DOHH2 (cell line): ENCODE data around the gene APOH.

ENCODE experiments used
- H3F3A ChIP-seq: fragments of 200-600 bp; sonication (generic), shearing (Covaris generic); 2 replicates; pipeline ENCODE4 v1.6.0; 2016; ENCODE audit warnings: antibody characterized with exemption, mild to moderate bottlenecking; ENCODE audit not compliant: control insufficient read depth, insufficient read depth
- H3K27ac ChIP-seq: fragments of 200-600 bp; sonication (generic); 2 replicates; pipeline ENCODE4 v1.5.1; 2014; ENCODE audit warnings: low read depth, mild to moderate bottlenecking, low read length, moderate library complexity
- H3K27me3 ChIP-seq: fragments of 200-600 bp; sonication (generic); 2 replicates; pipeline ENCODE4 v1.6.1; 2014; ENCODE audit warnings: mild to moderate bottlenecking, low read length, mixed read lengths; ENCODE audit not compliant: control insufficient read depth
- H3K36me3 ChIP-seq: fragments of 200-600 bp; sonication (generic); 2 replicates; pipeline ENCODE4 v1.6.1; 2014; ENCODE audit warnings: mild to moderate bottlenecking, low read length, moderate library complexity, mixed read lengths; ENCODE audit not compliant: control insufficient read depth
- H3K4me1 ChIP-seq: fragments of 200-600 bp; sonication (generic); 2 replicates; pipeline ENCODE4 v1.6.1; 2014; ENCODE audit warnings: mild to moderate bottlenecking, low read length, mixed read lengths; ENCODE audit not compliant: control insufficient read depth
- H3K4me2 ChIP-seq: fragments of 200-600 bp; sonication (generic); 2 replicates; pipeline ENCODE4 v1.6.0; 2014; ENCODE audit warnings: mild to moderate bottlenecking, low read length, moderate library complexity
- H3K4me3 ChIP-seq: fragments of 200-600 bp; sonication (generic); 2 replicates; pipeline ENCODE4 v1.5.1; 2014; ENCODE audit warnings: mild to moderate bottlenecking, low read length, mixed read lengths
- H3K79me2 ChIP-seq: fragments of 200-600 bp; sonication (generic); 2 replicates; pipeline ENCODE4 v1.6.1; 2014; ENCODE audit warnings: mild to moderate bottlenecking, low read length, mixed read lengths; ENCODE audit not compliant: control insufficient read depth
- H3K9me2 ChIP-seq: fragments of 200-600 bp; sonication (generic); replicated peaks from 2 replicates; pipeline ENCODE4 v1.6.1; 2014; ENCODE audit warnings: mild to moderate bottlenecking, low read length, mixed read lengths; ENCODE audit not compliant: control insufficient read depth
- H3K9me3 ChIP-seq: fragments of 200-600 bp; sonication (generic); 2 replicates; pipeline ENCODE4 v1.6.1; 2014; ENCODE audit warnings: antibody characterized with exemption, low read length, mixed read lengths; ENCODE audit not compliant: control insufficient read depth, insufficient read depth
- H4K20me1 ChIP-seq: fragments of 200-600 bp; sonication (generic); 2 replicates; pipeline ENCODE4 v1.6.0; 2014; ENCODE audit warnings: low read depth, mild to moderate bottlenecking, antibody characterized with exemption, low read length, moderate library complexity; ENCODE audit not compliant: control insufficient read depth, insufficient read depth
- EZH2phosphoT487 ChIP-seq: fragments of 200-600 bp; sonication (generic); IDR thresholded peaks from 2 replicates; pipeline ENCODE4 v1.6.1; 2017; ENCODE audit warnings: borderline replicate concordance, mild to moderate bottlenecking, antibody characterized with exemption, low read length, moderate library complexity, mixed read lengths
- TF ChIP-seq, protein P1 (sequence below): fragments of 200-600 bp; sonication (generic); IDR thresholded peaks from one replicate; pipeline ENCODE4 v1.5.1; 2014; ENCODE audit warnings: antibody characterized with exemption, mild to moderate bottlenecking, low read depth, low read length; ENCODE audit not compliant: poor library complexity, severe bottlenecking

APOH gene

DNA sequence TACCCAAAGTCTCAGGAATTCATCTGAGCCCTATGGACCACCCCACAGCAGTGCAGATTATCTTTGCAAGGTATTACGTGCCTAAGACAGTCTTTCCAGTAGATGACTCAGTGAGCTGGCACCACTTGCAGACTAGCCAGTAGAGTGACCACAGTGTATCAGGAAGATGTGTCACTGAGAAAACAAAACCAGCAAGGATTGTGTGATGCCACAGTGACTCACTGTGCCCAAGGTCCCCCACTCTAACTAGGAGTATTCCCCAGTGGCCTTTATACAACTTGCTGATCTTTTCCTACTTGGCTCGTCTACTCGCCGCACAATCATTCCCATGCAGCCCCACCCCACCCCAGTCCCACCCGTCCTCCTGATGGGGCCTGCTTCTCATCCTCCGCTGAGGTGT, 46.4 kb upstream of the APOH start:
- no peaks in the 10 kb centered on the region for H4K20me1 ChIP-seq
- no peaks in the 10 kb centered on the region for H3K79me2 ChIP-seq
- no peak overlapping the region for H3K4me2 ChIP-seq
- H3K4me3 ChIP-seq, result no peak overlapping the region
- no peak for TF ChIP-seq EZH2phosphoT487
- TF ChIP-seq, protein P1, sequence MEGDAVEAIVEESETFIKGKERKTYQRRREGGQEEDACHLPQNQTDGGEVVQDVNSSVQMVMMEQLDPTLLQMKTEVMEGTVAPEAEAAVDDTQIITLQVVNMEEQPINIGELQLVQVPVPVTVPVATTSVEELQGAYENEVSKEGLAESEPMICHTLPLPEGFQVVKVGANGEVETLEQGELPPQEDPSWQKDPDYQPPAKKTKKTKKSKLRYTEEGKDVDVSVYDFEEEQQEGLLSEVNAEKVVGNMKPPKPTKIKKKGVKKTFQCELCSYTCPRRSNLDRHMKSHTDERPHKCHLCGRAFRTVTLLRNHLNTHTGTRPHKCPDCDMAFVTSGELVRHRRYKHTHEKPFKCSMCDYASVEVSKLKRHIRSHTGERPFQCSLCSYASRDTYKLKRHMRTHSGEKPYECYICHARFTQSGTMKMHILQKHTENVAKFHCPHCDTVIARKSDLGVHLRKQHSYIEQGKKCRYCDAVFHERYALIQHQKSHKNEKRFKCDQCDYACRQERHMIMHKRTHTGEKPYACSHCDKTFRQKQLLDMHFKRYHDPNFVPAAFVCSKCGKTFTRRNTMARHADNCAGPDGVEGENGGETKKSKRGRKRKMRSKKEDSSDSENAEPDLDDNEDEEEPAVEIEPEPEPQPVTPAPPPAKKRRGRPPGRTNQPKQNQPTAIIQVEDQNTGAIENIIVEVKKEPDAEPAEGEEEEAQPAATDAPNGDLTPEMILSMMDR, result no peak
- H3K9me3 ChIP-seq, result no peaks in the 10 kb centered on the region
- no peaks in the 10 kb centered on the region for H3F3A ChIP-seq
- no peak overlapping the region for H3K27ac ChIP-seq
- H3K36me3 ChIP-seq, result no peaks in the 10 kb centered on the region
- H3K9me2 ChIP-seq, result no peaks in the 10 kb centered on the region
- H3K27me3 ChIP-seq, result no peaks in the 10 kb centered on the region; the same call in 1 of the 2 replicates
- no peaks in the 10 kb centered on the region for H3K4me1 ChIP-seq

DNA sequence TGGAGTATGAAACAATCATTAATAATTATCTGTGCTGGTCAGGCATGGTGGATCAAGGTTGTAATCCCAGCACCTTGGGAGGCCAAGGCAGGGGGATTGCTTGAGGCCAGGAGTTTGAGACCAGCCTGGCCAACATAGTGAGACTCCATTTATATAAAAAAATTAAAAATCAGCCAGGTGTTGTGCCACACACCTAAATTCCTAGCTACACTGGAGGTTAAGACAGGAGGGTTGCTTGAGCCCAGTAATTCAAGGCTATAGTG, 44.3 kb upstream of the APOH start:
- Histone ChIP-seq H3K4me2 (no peak overlapping the region), H3K4me1 (no peaks in the 10 kb centered on the region), H3K9me2 (no peaks in the 10 kb centered on the region), H3K4me3 (no peak overlapping the region), H3K27ac (no peak overlapping the region), H3K36me3 (no peaks in the 10 kb centered on the region), H3F3A (no peaks in the 10 kb centered on the region), H3K27me3 (no peaks in the 10 kb centered on the region; the same call in 1 of the 2 replicates), H4K20me1 (no peaks in the 10 kb centered on the region), H3K79me2 (no peaks in the 10 kb centered on the region), H3K9me3 (no peaks in the 10 kb centered on the region)
- TF ChIP-seq EZH2phosphoT487, result no peak
- TF ChIP-seq, protein P1, result no peak

DNA sequence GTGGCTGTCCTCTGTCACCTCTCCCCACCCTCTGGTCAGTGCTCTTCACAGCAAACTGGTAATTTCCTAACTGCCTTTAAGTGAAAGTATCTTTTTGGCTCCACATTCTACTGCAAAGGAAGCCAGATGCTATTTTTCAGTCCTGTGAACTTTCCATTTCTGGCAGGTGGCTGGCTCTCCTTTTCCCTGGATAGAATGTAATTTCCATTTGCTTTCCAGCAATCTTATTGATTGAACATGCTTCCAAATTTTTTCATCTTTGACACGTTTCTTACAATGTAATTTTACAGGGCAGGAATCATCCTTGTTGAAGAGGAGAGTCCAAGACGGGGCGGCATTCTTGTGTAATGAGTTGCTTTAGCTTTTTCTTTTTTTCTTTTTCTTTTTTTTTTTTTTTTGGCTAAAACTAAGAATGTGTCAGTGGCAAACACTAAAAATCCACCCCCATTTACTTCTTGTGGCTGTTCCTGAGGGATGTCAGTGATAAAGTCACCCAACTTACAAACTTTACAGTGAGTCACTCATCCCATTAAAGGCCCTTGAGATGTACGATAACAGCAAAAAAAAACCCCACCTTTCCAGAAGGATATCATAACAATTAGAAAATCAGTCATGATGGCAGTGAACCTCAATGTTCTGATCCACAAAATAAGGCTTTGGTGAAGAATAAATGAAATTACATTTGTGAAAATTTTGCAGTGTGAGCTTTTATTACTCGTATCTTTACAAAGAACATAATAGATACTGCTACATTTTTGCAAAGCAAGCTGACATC, 43.8 kb upstream of the APOH start:
- Histone ChIP-seq H3K27me3 (no peaks in the 10 kb centered on the region; the same call in 1 of the 2 replicates), H3K4me2 (no peak overlapping the region), H3K4me3 (no peak overlapping the region), H3F3A (no peaks in the 10 kb centered on the region), H3K9me2 (no peaks in the 10 kb centered on the region), H3K9me3 (no peaks in the 10 kb centered on the region), H3K4me1 (no peaks in the 10 kb centered on the region), H4K20me1 (no peaks in the 10 kb centered on the region), H3K36me3 (no peaks in the 10 kb centered on the region), H3K27ac (no peak overlapping the region), H3K79me2 (no peaks in the 10 kb centered on the region)
- TF ChIP-seq, protein P1, result no peak

DNA sequence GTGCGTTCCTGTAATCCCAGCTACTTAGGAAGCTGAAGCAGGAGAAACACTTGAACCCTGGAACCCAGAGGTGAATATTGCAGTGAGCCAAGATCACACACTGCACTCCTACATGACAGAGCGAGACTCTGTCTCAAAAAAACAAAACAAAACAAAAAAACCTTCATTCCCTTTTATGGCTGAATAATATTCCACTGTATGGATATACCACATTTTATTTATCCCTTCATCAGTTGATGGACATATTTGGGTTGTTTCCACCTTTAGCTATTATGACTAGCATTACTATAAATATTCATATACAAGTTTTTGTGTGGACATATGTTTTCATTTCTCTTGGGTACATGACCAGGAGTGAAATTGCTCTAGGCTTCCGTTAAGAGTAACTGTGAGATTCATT, 42.3 kb upstream of the APOH start:
- TF ChIP-seq EZH2phosphoT487, result no peak
- TF ChIP-seq, protein P1, result no peak
- Histone ChIP-seq H3K4me2 (no peak overlapping the region), H3F3A (no peaks in the 10 kb centered on the region), H3K4me1 (no peaks in the 10 kb centered on the region), H3K27ac (no peak overlapping the region), H3K4me3 (no peak overlapping the region), H4K20me1 (no peaks in the 10 kb centered on the region), H3K9me2 (no peaks in the 10 kb centered on the region), H3K36me3 (no peaks in the 10 kb centered on the region), H3K9me3 (no peaks in the 10 kb centered on the region), H3K27me3 (no peaks in the 10 kb centered on the region; the same call in 1 of the 2 replicates), H3K79me2 (no peaks in the 10 kb centered on the region)
